ENCODE data around the gene ADD1. TPM values are rescaled to one million over a fixed set of nuclear protein-coding genes. Genes with fewer than 3 reads are reported as not detected.

The ADD1 gene
- total RNA-seq, result 100 to 1,000 TPM; 251 to 260 TPM

DNA sequence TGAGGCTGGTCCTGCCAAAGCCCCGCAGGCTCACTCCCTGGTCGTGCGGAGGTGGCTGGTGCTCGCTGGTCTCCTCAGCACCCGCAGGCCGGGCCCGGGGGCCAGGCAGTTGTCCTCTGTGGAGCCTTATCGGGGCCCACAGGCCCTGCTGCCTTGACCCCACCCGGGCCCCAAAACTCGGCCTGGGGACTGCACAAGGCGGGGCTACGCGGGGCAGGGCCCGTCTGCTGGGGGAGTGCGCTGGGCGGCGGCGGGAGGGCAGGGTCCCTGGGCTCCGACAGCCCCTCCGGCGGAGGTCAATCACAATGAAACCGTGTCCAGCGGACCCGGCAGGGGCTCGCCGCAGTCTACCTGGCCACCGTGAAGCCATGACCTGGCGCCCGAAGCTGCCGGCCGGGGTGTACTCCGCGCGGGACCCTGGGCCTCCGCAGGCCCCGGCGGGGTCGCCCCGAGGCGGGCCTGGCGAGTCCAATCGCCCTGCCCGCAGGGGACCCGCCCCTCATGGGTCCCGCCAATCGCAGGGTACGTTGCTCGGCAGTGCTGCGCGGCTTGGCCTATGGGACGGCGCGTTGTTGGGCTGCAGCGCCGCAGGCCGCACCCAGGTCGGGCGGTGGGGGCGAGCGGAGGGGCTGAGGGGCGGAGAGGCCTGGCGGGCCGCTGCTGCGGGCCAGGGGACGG lies at the start of gene ADD1:
Gene ADD1 (plus strand): TSS at position 582 of the 678 bp plus-strand sequence. CDS start 32,072 bp downstream, outside the sequence.
- no peaks in the 10 kb centered on the region for H3K27me3 Mint-ChIP-seq
- DNase-seq (peak; percentile 94), ATAC-seq (peak; percentile 95)
- H3K27ac Mint-ChIP-seq, result peak within 1 kb of the TSS; percentile 92
- H3K4me1 Mint-ChIP-seq, result peaks cover 51% of the 10 kb centered on the region
- CTCF ChIA-PET, result interaction anchor here (2.5 kb wide), 1 partner anchor 9 kb away, joined by 12 read pairs; no protein-coding TSS in a partner anchor
- peaks cover 24% of the 10 kb centered on the region for H3K36me3 Mint-ChIP-seq
- peak within 1 kb of the TSS; percentile 91 for H3K4me3 Mint-ChIP-seq
- peaks cover 3% of the 10 kb centered on the region for H3K9me3 Mint-ChIP-seq (ENCODE audit: low read depth)

DNA sequence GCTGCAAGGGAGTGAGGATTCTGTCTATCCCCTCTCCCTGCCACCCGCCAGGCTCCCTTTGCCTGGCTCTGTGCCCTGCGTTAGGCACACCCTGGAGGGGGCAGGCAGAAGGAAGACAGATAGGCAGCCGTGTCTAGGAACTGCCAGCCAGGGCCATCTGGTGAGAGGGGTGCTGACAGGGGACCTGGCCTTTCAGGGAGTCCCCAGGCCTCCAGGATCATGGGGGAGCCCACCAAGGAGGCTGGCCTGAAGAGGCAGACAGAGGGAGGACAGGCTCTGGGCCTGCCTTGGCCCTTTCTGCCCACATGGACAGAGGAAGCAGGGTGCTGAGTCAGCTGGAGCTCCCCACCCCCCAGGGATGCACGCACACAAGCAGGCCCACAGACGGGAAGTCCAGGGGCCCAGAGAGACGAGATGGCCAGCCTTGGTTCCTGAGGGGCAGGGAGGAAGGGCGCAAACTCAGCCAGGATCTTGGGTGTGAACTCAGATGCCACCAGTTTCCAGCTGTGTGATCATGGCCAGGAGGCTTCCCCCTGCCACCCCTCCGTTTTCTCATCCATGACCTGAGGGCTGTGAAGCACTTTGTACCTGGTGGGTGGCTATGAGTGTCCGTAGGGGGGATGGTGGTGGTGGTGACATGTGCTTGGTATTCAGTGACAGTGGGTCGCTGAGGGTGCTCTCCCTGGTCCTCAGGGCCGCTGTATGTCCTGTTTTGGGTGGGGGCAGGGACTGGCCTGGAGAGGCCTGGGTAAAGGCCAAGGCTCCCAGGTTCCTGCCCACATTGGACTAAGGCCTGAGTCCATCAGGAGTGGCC lies 49.0 kb upstream of the ADD1 start:
- Mint-ChIP-seq H3K27me3 (no peaks in the 10 kb centered on the region), H3K36me3 (no peaks in the 10 kb centered on the region), H3K4me3 (peak overlapping the region; percentile 65), H3K9me3 (ENCODE audit: low read depth) (no peaks in the 10 kb centered on the region), H3K4me1 (peaks cover 38% of the 10 kb centered on the region), H3K27ac (no peak overlapping the region)
- ATAC-seq (no peak), DNase-seq (no peak)
- CTCF ChIA-PET, result no interaction called here

- H3K9me3 Mint-ChIP-seq (ENCODE audit: low read depth), result no peaks in the 10 kb centered on the region
- H3K4me1 Mint-ChIP-seq, result peaks cover 43% of the 10 kb centered on the region
- H3K4me3 Mint-ChIP-seq, result no peak overlapping the region
- H3K27me3 Mint-ChIP-seq, result no peaks in the 10 kb centered on the region
- no peak overlapping the region for H3K27ac Mint-ChIP-seq
- DNase-seq (no peak), ATAC-seq (no peak)
- H3K36me3 Mint-ChIP-seq, result no peaks in the 10 kb centered on the region
- CTCF ChIA-PET, result no interaction called here
Measured at GRCh38 chr4:2795300-2795892, 48.2 kb upstream of the ADD1 start.

- H3K36me3 Mint-ChIP-seq, result no peaks in the 10 kb centered on the region
- no peak overlapping the region for H3K4me3 Mint-ChIP-seq
- H3K27me3 Mint-ChIP-seq, result no peaks in the 10 kb centered on the region
- peaks cover 48% of the 10 kb centered on the region for H3K4me1 Mint-ChIP-seq
- no peak for ATAC-seq
- H3K27ac Mint-ChIP-seq, result no peak overlapping the region
- CTCF ChIA-PET, result interaction anchor here (1.6 kb wide), 1 partner anchor 15 kb away, joined by 3 read pairs; no protein-coding TSS in a partner anchor
- DNase-seq, result no peak
- H3K9me3 Mint-ChIP-seq (ENCODE audit: low read depth), result no peaks in the 10 kb centered on the region
Measured at GRCh38 chr4:2795893-2796848, 47.5 kb upstream of the ADD1 start.

DNA sequence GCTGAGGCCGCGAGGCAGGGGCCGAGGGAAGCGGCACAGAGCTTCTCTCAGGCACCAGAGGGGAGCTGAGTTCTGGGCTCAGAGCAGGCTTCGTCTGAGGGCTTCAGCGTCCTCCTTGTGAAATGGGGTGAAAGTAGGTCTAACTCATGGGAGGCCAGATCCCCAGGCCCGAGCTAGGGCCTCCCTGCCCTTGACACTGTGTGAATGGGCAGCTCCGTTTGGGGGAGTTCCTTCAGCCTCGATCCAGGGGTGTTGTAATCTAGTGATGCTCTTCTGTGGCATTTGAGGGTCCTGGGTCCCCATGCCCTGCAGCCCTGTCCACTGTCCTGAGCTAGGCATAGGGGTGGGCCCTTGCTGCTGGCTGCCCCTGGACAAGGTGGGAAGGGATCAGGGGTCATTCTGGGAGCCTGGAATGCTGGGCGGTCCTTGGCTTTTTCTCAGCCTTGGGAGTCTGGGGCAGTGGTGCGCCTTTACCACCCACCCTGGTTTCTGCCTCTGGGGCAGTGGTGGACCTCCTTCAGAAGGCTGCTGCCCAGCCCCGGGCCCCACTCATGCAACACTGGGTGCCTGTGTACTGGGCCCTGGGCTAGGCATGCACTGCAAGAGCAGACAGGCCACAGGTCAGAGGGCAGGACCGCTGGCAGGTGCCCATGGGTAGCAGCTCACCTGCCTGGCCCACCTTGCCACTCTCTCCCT lies 46.6 kb upstream of the ADD1 start:
- Mint-ChIP-seq H3K4me1 (peaks cover 53% of the 10 kb centered on the region), H3K9me3 (ENCODE audit: low read depth) (no peaks in the 10 kb centered on the region), H3K4me3 (no peak overlapping the region), H3K27ac (no peak overlapping the region), H3K36me3 (no peaks in the 10 kb centered on the region), H3K27me3 (no peaks in the 10 kb centered on the region)
- no peak for DNase-seq
- no peak for ATAC-seq
- CTCF ChIA-PET, result interaction anchor here (0.9 to 1.6 kb wide), 2 partner anchors 14 to 33 kb away, joined by 3 read pairs; no protein-coding TSS in a partner anchor

- no peaks in the 10 kb centered on the region for H3K9me3 Mint-ChIP-seq (ENCODE audit: low read depth)
- ATAC-seq (peak; percentile 5), DNase-seq (no peak)
- H3K27ac Mint-ChIP-seq, result peak overlapping the region; percentile 78
- CTCF ChIA-PET, result interaction anchor here (0.9 to 1.6 kb wide), 4 partner anchors 12 to 34 kb away, joined by 3 read pairs; no protein-coding TSS in a partner anchor
- H3K36me3 Mint-ChIP-seq, result no peaks in the 10 kb centered on the region
- H3K4me1 Mint-ChIP-seq, result peaks cover 53% of the 10 kb centered on the region
- no peaks in the 10 kb centered on the region for H3K27me3 Mint-ChIP-seq
- H3K4me3 Mint-ChIP-seq, result no peak overlapping the region
Measured at GRCh38 chr4:2797545-2798305, 45.9 kb upstream of the ADD1 start.

DNA sequence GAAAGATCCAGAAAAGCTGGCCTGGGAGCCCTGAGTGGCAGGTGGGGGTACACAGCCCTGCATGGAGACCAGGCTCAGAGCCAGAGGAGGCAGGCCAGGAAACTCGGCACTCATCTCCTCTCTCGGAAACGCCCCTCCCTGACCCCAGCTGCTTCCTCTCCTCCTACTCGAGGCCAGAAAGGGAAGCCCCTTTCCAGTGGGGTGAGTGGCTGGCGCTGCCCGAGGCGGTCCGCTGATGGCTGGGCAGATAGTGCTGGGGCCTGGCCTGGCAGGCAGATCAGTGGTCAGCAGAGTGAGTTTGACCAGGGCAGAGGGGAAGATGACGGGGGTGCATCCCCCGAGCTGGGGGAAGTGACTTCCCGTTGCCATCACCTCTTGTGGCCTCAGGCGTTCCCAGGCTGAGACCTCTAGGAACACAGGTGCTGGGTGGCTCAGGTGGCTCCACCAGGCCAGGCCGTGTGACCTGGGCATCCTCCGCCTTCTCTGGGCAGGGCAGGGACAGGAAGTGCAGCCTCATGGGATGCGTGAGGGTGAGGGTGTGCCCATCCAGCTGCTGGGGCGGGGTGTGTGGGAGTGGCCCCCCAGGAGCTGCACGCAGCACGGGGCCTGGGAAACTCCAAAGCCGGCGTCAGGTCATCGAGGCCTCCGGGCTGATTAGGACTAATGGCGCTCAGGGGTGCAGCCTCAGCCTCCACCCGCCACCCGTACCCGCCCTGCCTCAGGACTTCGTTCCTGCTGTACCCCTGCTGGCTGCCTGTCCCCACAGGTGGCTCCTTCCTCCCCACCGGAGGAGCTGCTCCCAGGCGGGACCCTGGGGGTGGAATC lies 45.0 kb upstream of the ADD1 start:
- Mint-ChIP-seq H3K4me3 (peak overlapping the region; percentile 73), H3K27me3 (no peaks in the 10 kb centered on the region), H3K9me3 (ENCODE audit: low read depth) (no peaks in the 10 kb centered on the region), H3K4me1 (peaks cover 51% of the 10 kb centered on the region), H3K27ac (peak overlapping the region; percentile 78), H3K36me3 (no peaks in the 10 kb centered on the region)
- DNase-seq, result peak; percentile 69
- CTCF ChIA-PET, result interaction anchor here (1.0 to 1.2 kb wide), 3 partner anchors 12 to 137 kb away, joined by 3 to 5 read pairs (median 3); no protein-coding TSS in a partner anchor
- peak; percentile 67 for ATAC-seq

- peak overlapping the region; percentile 80 for H3K27ac Mint-ChIP-seq
- CTCF ChIA-PET, result interaction anchor here (0.8 to 1.1 kb wide), 4 partner anchors 11 to 136 kb away, joined by 3 to 5 read pairs (median 3); no protein-coding TSS in a partner anchor
- no peak for DNase-seq
Measured at GRCh38 chr4:2799224-2799911, 44.3 kb upstream of the ADD1 start.

GRCh38 chr4:2799971-2800690 lies 43.5 kb upstream of the ADD1 start:
- H3K27me3 Mint-ChIP-seq, result no peaks in the 10 kb centered on the region
- peak overlapping the region; percentile 80 for H3K27ac Mint-ChIP-seq
- DNase-seq (no peak), ATAC-seq (no peak)
- no peaks in the 10 kb centered on the region for H3K36me3 Mint-ChIP-seq
- peaks cover 37% of the 10 kb centered on the region for H3K4me1 Mint-ChIP-seq
- CTCF ChIA-PET, result interaction anchor here (0.8 to 1.0 kb wide), 2 partner anchors 14 to 19 kb away, joined by 3 read pairs; no protein-coding TSS in a partner anchor
- H3K4me3 Mint-ChIP-seq, result peak overlapping the region; percentile 62
- H3K9me3 Mint-ChIP-seq (ENCODE audit: low read depth), result no peaks in the 10 kb centered on the region

More at GRCh38 chr4:2799224-2799911, 44.3 kb upstream of the ADD1 start:
- H3K9me3 Mint-ChIP-seq (ENCODE audit: low read depth), result no peaks in the 10 kb centered on the region
- no peak for ATAC-seq
- no peaks in the 10 kb centered on the region for H3K27me3 Mint-ChIP-seq
- H3K4me1 Mint-ChIP-seq, result peaks cover 44% of the 10 kb centered on the region
- H3K36me3 Mint-ChIP-seq, result no peaks in the 10 kb centered on the region
- peak overlapping the region; percentile 73 for H3K4me3 Mint-ChIP-seq
